ENCODE data around the gene FNDC10.

DNA sequence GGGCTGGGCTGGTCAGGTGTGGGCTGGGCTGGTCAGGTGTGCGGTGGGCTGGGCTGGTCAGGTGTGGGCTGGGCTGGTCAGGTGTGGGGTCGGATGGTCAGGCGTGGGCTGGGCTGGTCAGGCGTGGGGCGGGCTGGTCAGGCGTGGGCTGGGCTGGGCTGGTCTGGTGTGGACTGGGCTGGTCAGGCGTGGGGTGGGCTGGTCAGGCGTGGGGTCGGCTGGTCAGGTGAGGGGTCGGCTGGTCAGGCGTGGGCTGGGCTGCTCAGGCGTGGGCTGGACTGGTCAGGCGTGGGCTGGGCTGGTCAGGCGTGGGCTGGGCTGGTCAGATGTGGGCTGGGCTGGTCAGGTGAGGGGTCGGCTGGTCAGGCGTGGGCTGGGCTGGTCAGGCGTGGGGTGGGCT lies 5.8 kb upstream of the FNDC10 start:
- TF ChIP-seq, protein P1, sequence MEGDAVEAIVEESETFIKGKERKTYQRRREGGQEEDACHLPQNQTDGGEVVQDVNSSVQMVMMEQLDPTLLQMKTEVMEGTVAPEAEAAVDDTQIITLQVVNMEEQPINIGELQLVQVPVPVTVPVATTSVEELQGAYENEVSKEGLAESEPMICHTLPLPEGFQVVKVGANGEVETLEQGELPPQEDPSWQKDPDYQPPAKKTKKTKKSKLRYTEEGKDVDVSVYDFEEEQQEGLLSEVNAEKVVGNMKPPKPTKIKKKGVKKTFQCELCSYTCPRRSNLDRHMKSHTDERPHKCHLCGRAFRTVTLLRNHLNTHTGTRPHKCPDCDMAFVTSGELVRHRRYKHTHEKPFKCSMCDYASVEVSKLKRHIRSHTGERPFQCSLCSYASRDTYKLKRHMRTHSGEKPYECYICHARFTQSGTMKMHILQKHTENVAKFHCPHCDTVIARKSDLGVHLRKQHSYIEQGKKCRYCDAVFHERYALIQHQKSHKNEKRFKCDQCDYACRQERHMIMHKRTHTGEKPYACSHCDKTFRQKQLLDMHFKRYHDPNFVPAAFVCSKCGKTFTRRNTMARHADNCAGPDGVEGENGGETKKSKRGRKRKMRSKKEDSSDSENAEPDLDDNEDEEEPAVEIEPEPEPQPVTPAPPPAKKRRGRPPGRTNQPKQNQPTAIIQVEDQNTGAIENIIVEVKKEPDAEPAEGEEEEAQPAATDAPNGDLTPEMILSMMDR (IDR thresholded peaks at IDR 0.05), result no peak
- TF ChIP-seq POLR2A (IDR thresholded peaks at IDR 0.05), result no peak
